PC-3 (cell line): Measurements from ENCODE around the gene RASGRP1. TPM values are rescaled to one million over a fixed set of nuclear protein-coding genes. Genes with fewer than 3 reads are reported as not detected.

Experiments
- ATAC-seq: fragments of 200-7000 bp; cut with Tn5 transposase; 2 replicates; pipeline ENCODE4 v1.9.1; 2020; ENCODE audit warnings: mild to moderate bottlenecking, moderate library complexity
- BruUV-seq: library from RNA; stranded (reverse); fragments of 400-500 nt; replicated peaks from 2 replicates; lab custom pipeline; 2021; lab: Mats Ljungman, UMichigan
- CTCF ChIA-PET: fragments of 300-600 bp; sonication (Branson Sonifier 250); formaldehyde crosslinking; loops from one replicate; lab custom pipeline; 2022; ENCODE audit warnings: antibody characterized with exemption; lab: Charles Lee
- POLR2A ChIA-PET: fragments of 300-600 bp; sonication (Branson Sonifier 250); formaldehyde crosslinking; loops from one replicate; lab custom pipeline; 2022; ENCODE audit warnings: antibody characterized with exemption; ENCODE audit not compliant: unreplicated experiment; lab: Charles Lee
- DNase-seq: peaks from one replicate; pipeline ENCODE4 v3.0.0-alpha.2; 2015
- H2AFZ ChIP-seq: fragments of 300-600 bp; sonication (generic); 2 replicates; pipeline ENCODE4 v1.6.0; 2016; ENCODE audit warnings: antibody characterized with exemption, low read length
- H3F3A ChIP-seq: fragments of 300-600 bp; sonication (generic); one replicate; pipeline ENCODE4 v1.6.0; 2017; ENCODE audit warnings: antibody characterized with exemption, low read length, control low read depth, mild to moderate bottlenecking; ENCODE audit not compliant: unreplicated experiment
- H3K27ac ChIP-seq: fragments of 300-600 bp; sonication (generic); 2 replicates; pipeline ENCODE4 v1.5.1; 2016; ENCODE audit warnings: mild to moderate bottlenecking, low read length
- H3K27me3 ChIP-seq: fragments of 300-600 bp; sonication (generic); 2 replicates; pipeline ENCODE4 v1.6.1; 2016; ENCODE audit warnings: low read length, mixed read lengths
- H3K36me3 ChIP-seq: fragments of 300-600 bp; sonication (generic); 2 replicates; pipeline ENCODE4 v1.6.1; 2016; ENCODE audit warnings: low read depth, mixed run types, low read length, mixed read lengths
- H3K4me1 ChIP-seq: fragments of 300-600 bp; sonication (generic); 2 replicates; pipeline ENCODE4 v1.5.1; 2016; ENCODE audit warnings: low read length; ENCODE audit not compliant: insufficient read depth
- H3K4me2 ChIP-seq: fragments of 300-600 bp; sonication (generic); 2 replicates; pipeline ENCODE4 v1.6.0; 2016; ENCODE audit warnings: low read length
- H3K4me3 ChIP-seq: fragments of 300-600 bp; sonication (generic); 2 replicates; pipeline ENCODE4 v1.5.1; 2016; ENCODE audit warnings: mild to moderate bottlenecking, low read length, mixed read lengths
- H3K79me2 ChIP-seq: fragments of 300-600 bp; sonication (generic); 2 replicates; pipeline ENCODE4 v1.6.1; 2017; ENCODE audit warnings: low read length, mixed read lengths
- H3K9ac ChIP-seq: fragments of 300-600 bp; sonication (generic); 2 replicates; pipeline ENCODE4 v1.6.0; 2016; ENCODE audit warnings: mild to moderate bottlenecking, low read length
- H3K9me2 ChIP-seq: fragments of 300-600 bp; sonication (generic); replicated peaks from 2 replicates; pipeline ENCODE4 v1.6.1; 2016; ENCODE audit warnings: mixed run types, low read length, mixed read lengths
- H3K9me3 ChIP-seq: fragments of 300-600 bp; sonication (generic); 2 replicates; pipeline ENCODE4 v1.6.1; 2016; ENCODE audit warnings: low read length, mixed read lengths
- H4K20me1 ChIP-seq: fragments of 300-600 bp; sonication (generic); 2 replicates; pipeline ENCODE4 v1.6.1; 2016; ENCODE audit warnings: low read length, mixed read lengths
- EZH2 ChIP-seq: fragments of 300-600 bp; sonication (generic); IDR thresholded peaks from one replicate; pipeline ENCODE4 v1.6.1; 2017; ENCODE audit warnings: antibody characterized with exemption, mild to moderate bottlenecking, low read length; ENCODE audit not compliant: unreplicated experiment
- EZH2phosphoT487 ChIP-seq: fragments of 300-600 bp; sonication (generic); IDR thresholded peaks from 2 replicates; pipeline ENCODE4 v1.6.1; 2018; ENCODE audit warnings: mild to moderate bottlenecking, antibody characterized with exemption, low read length, borderline replicate concordance
- intact Hi-C: fragments of 100-400 bp; cut with micrococcal nuclease; formaldehyde crosslinking; loops from 2 replicates; pipeline ENCODE4 v1.9.0; 2023
- total RNA-seq: library from RNA; depleted of rRNA; stranded (reverse); fragments of >200 nt; gene quantifications from 2 replicates; pipeline ENCODE4 v1.2.3, GENCODE V29; 2014
- TF ChIP-seq, protein P1 (sequence below): fragments of 300-600 bp; sonication (generic); conservative IDR thresholded peaks from 2 replicates; pipeline ENCODE4 v1.5.1; 2017; ENCODE audit warnings: antibody characterized with exemption, low read depth, mild to moderate bottlenecking, low read length

RASGRP1 gene
- total RNA-seq, 1 experiment from 2014 or later, result not detected

DNA sequence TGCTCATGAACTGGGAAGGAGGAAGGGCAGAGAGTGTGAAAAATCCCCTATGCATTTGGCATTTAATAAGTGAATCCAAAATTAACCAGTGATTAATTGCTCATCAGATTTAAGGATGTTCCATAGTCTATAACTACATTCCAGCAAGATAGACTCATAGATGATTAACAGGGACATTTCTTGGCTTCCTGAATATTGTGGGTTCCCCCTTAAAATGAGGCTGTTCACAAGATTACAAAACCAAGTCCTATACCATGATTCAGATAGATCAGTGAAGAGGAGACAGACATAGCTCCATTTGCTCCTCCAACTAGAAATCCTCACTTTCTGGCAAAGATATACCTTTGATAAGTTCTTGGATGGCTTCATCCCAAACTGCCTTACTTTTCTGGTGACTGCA lies 15.4 kb downstream of the RASGRP1 start:
- H3K4me1 ChIP-seq, result no peaks in the 10 kb centered on the region
- H3K9me2 ChIP-seq, result no peaks in the 10 kb centered on the region
- H3K4me3 ChIP-seq, result no peak overlapping the region
- TF ChIP-seq EZH2phosphoT487 (no peak), EZH2 (no peak)
- TF ChIP-seq, protein P1, sequence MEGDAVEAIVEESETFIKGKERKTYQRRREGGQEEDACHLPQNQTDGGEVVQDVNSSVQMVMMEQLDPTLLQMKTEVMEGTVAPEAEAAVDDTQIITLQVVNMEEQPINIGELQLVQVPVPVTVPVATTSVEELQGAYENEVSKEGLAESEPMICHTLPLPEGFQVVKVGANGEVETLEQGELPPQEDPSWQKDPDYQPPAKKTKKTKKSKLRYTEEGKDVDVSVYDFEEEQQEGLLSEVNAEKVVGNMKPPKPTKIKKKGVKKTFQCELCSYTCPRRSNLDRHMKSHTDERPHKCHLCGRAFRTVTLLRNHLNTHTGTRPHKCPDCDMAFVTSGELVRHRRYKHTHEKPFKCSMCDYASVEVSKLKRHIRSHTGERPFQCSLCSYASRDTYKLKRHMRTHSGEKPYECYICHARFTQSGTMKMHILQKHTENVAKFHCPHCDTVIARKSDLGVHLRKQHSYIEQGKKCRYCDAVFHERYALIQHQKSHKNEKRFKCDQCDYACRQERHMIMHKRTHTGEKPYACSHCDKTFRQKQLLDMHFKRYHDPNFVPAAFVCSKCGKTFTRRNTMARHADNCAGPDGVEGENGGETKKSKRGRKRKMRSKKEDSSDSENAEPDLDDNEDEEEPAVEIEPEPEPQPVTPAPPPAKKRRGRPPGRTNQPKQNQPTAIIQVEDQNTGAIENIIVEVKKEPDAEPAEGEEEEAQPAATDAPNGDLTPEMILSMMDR, result no peak
- H3K79me2 ChIP-seq, result no peaks in the 10 kb centered on the region
- H3K36me3 ChIP-seq, result no peaks in the 10 kb centered on the region
- no peaks in the 10 kb centered on the region for H3F3A ChIP-seq
- no peaks in the 10 kb centered on the region for H3K9me3 ChIP-seq
- peaks cover 81% of the 10 kb centered on the region for H3K27me3 ChIP-seq
- no TSS peak for BruUV-seq
- no peak overlapping the region for H3K9ac ChIP-seq
- ATAC-seq (no peak), DNase-seq (no peak)
- no peak overlapping the region for H3K4me2 ChIP-seq
- H4K20me1 ChIP-seq, result no peaks in the 10 kb centered on the region
- ChIA-PET POLR2A (no interaction called here), CTCF (no interaction called here)
- no peak overlapping the region for H2AFZ ChIP-seq
- intact Hi-C loops, result no loop called here
- H3K27ac ChIP-seq, result no peak overlapping the region

GRCh38 chr15:38547255-38547997 lies 17.2 kb downstream of the RASGRP1 start:
- Histone ChIP-seq H3K9me2 (no peaks in the 10 kb centered on the region), H3K4me2 (no peak overlapping the region), H3K27ac (no peak overlapping the region), H3K4me3 (no peak overlapping the region), H3K27me3 (peaks cover 63% of the 10 kb centered on the region), H3K4me1 (no peaks in the 10 kb centered on the region), H3K9me3 (no peaks in the 10 kb centered on the region), H4K20me1 (no peaks in the 10 kb centered on the region), H3K79me2 (no peaks in the 10 kb centered on the region), H3K36me3 (no peaks in the 10 kb centered on the region), H3F3A (no peaks in the 10 kb centered on the region), H2AFZ (no peak overlapping the region), H3K9ac (no peak overlapping the region)
- POLR2A ChIA-PET, result no interaction called here
- BruUV-seq, result no TSS peak
- CTCF ChIA-PET, result no interaction called here
- TF ChIP-seq EZH2 (no peak), EZH2phosphoT487 (no peak)
- no peak for DNase-seq
- intact Hi-C loops, result no loop called here
- no peak for ATAC-seq

GRCh38 chr15:38545179-38545578 lies 19.4 kb downstream of the RASGRP1 start:
- Histone ChIP-seq H3F3A (no peaks in the 10 kb centered on the region), H3K79me2 (no peaks in the 10 kb centered on the region), H3K9me3 (no peaks in the 10 kb centered on the region), H3K4me2 (no peak overlapping the region), H3K9me2 (no peaks in the 10 kb centered on the region), H3K4me1 (no peaks in the 10 kb centered on the region), H3K36me3 (no peaks in the 10 kb centered on the region), H3K4me3 (no peak overlapping the region), H3K27ac (no peak overlapping the region), H3K9ac (no peak overlapping the region), H2AFZ (no peak overlapping the region), H3K27me3 (peaks cover 40% of the 10 kb centered on the region), H4K20me1 (no peaks in the 10 kb centered on the region)
- POLR2A ChIA-PET, result no interaction called here
- no TSS peak for BruUV-seq
- intact Hi-C loops, result no loop called here
- DNase-seq, result no peak
- CTCF ChIA-PET, result no interaction called here
- ATAC-seq, result no peak
- no peak for TF ChIP-seq EZH2phosphoT487
- TF ChIP-seq, protein P1, result 0 out of 2 replicates have a peak, but pooled peaks have one; percentile 19
